ENCODE results near the gene HK3.

DNA sequence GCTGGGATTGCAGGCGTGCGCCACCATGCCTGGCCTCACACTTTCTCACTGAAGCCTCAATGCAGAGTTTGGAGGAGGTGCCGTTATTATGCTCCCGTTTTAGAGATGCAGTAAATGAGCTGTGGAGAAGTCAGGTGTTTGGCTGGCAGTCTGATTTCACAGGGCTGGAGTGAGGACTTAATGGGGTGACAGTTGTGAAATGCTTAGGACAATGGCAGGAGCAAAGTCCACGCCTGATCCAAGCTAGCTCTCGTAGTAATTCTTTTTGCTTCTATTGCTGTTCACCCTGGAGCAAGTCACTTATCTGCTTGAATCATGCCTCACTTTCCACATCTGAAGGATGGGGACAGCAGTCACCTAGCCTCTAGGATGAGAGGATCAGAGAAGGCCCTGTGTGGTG lies 67.0 kb downstream of the HK3 start:
- TF ChIP-seq, protein P1, sequence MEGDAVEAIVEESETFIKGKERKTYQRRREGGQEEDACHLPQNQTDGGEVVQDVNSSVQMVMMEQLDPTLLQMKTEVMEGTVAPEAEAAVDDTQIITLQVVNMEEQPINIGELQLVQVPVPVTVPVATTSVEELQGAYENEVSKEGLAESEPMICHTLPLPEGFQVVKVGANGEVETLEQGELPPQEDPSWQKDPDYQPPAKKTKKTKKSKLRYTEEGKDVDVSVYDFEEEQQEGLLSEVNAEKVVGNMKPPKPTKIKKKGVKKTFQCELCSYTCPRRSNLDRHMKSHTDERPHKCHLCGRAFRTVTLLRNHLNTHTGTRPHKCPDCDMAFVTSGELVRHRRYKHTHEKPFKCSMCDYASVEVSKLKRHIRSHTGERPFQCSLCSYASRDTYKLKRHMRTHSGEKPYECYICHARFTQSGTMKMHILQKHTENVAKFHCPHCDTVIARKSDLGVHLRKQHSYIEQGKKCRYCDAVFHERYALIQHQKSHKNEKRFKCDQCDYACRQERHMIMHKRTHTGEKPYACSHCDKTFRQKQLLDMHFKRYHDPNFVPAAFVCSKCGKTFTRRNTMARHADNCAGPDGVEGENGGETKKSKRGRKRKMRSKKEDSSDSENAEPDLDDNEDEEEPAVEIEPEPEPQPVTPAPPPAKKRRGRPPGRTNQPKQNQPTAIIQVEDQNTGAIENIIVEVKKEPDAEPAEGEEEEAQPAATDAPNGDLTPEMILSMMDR (conservative IDR thresholded peaks at IDR 0.05; ENCODE audit: low read depth, low read length): no peak
- TF ChIP-seq EZH2phosphoT487 (IDR thresholded peaks at IDR 0.05; ENCODE audit: borderline replicate concordance, low read length): no peak
